ENCODE data around the gene GATB.

The GATB gene

GRCh38 chr4:151797853-151798252 lies 37.0 kb upstream of the GATB start:
- no peak overlapping the region for H3K9ac ChIP-seq (ENCODE audit: low read depth, low read length)
- H3K36me3 ChIP-seq (ENCODE audit: insufficient read depth, low read length), result no peaks in the 10 kb centered on the region
- H3K4me1 ChIP-seq (ENCODE audit: insufficient read depth, low read length), result peaks cover 17% of the 10 kb centered on the region
- no peaks in the 10 kb centered on the region for H3K9me3 ChIP-seq (ENCODE audit: control insufficient read depth, insufficient read depth, low read length)

- Histone ChIP-seq H3K36me3 (ENCODE audit: insufficient read depth, low read length) (no peaks in the 10 kb centered on the region), H3K4me1 (ENCODE audit: insufficient read depth, low read length) (peaks cover 17% of the 10 kb centered on the region), H3K9me3 (ENCODE audit: control insufficient read depth, insufficient read depth, low read length) (no peaks in the 10 kb centered on the region), H3K9ac (ENCODE audit: low read depth, low read length) (no peak overlapping the region)
Measured at GRCh38 chr4:151797131-151797530, 36.3 kb upstream of the GATB start.

- Histone ChIP-seq H3K9ac (ENCODE audit: low read depth, low read length) (no peak overlapping the region), H3K9me3 (ENCODE audit: control insufficient read depth, insufficient read depth, low read length) (no peaks in the 10 kb centered on the region)
Measured at GRCh38 chr4:151796106-151796505, 35.3 kb upstream of the GATB start.

GRCh38 chr4:151792995-151793394 lies 32.2 kb upstream of the GATB start:
- H3K4me1 ChIP-seq (ENCODE audit: insufficient read depth, low read length), result peaks cover 4% of the 10 kb centered on the region; the same call in 1 of the 2 replicates
- no peak overlapping the region for H3K9ac ChIP-seq (ENCODE audit: low read depth, low read length)
- H3K9me3 ChIP-seq (ENCODE audit: control insufficient read depth, insufficient read depth, low read length), result no peaks in the 10 kb centered on the region
- H3K36me3 ChIP-seq (ENCODE audit: insufficient read depth, low read length), result no peaks in the 10 kb centered on the region

More at GRCh38 chr4:151796106-151796505, 35.3 kb upstream of the GATB start:
- H3K36me3 ChIP-seq (ENCODE audit: insufficient read depth, low read length), result no peaks in the 10 kb centered on the region
- peaks cover 17% of the 10 kb centered on the region for H3K4me1 ChIP-seq (ENCODE audit: insufficient read depth, low read length)

GRCh38 chr4:151792530-151792929 lies 31.7 kb upstream of the GATB start:
- H3K9me3 ChIP-seq (ENCODE audit: control insufficient read depth, insufficient read depth, low read length), result no peaks in the 10 kb centered on the region
- H3K4me1 ChIP-seq (ENCODE audit: insufficient read depth, low read length), result peaks cover 4% of the 10 kb centered on the region; the same call in 1 of the 2 replicates
- H3K9ac ChIP-seq (ENCODE audit: low read depth, low read length), result no peak overlapping the region
- no peaks in the 10 kb centered on the region for H3K36me3 ChIP-seq (ENCODE audit: insufficient read depth, low read length)

GRCh38 chr4:151788021-151788420 lies 27.2 kb upstream of the GATB start:
- H3K9me3 ChIP-seq (ENCODE audit: control insufficient read depth, insufficient read depth, low read length), result no peaks in the 10 kb centered on the region
- no peaks in the 10 kb centered on the region for H3K36me3 ChIP-seq (ENCODE audit: insufficient read depth, low read length)
- peaks cover 4% of the 10 kb centered on the region; the same call in 1 of the 2 replicates for H3K4me1 ChIP-seq (ENCODE audit: insufficient read depth, low read length)
- no peak overlapping the region for H3K9ac ChIP-seq (ENCODE audit: low read depth, low read length)

GRCh38 chr4:151786158-151786495 lies 25.3 kb upstream of the GATB start:
- Histone ChIP-seq H3K4me1 (ENCODE audit: insufficient read depth, low read length) (peaks cover 4% of the 10 kb centered on the region; the same call in 1 of the 2 replicates), H3K36me3 (ENCODE audit: insufficient read depth, low read length) (no peaks in the 10 kb centered on the region), H3K9ac (ENCODE audit: low read depth, low read length) (no peak overlapping the region), H3K9me3 (ENCODE audit: control insufficient read depth, insufficient read depth, low read length) (no peaks in the 10 kb centered on the region)

- Histone ChIP-seq H3K9me3 (ENCODE audit: control insufficient read depth, insufficient read depth, low read length) (no peaks in the 10 kb centered on the region), H3K36me3 (ENCODE audit: insufficient read depth, low read length) (no peaks in the 10 kb centered on the region), H3K4me1 (ENCODE audit: insufficient read depth, low read length) (peaks cover 4% of the 10 kb centered on the region; the same call in 1 of the 2 replicates), H3K9ac (ENCODE audit: low read depth, low read length) (no peak overlapping the region)
Measured at GRCh38 chr4:151785484-151786157, 24.8 kb upstream of the GATB start.

- no peaks in the 10 kb centered on the region for H3K36me3 ChIP-seq (ENCODE audit: insufficient read depth, low read length)
- no peaks in the 10 kb centered on the region for H3K9me3 ChIP-seq (ENCODE audit: control insufficient read depth, insufficient read depth, low read length)
- H3K9ac ChIP-seq (ENCODE audit: low read depth, low read length), result no peak overlapping the region
- peaks cover 3% of the 10 kb centered on the region; the same call in 1 of the 2 replicates for H3K4me1 ChIP-seq (ENCODE audit: insufficient read depth, low read length)
Measured at GRCh38 chr4:151784706-151785105, 23.9 kb upstream of the GATB start.

GRCh38 chr4:151783867-151784266 lies 23.1 kb upstream of the GATB start:
- Histone ChIP-seq H3K9me3 (ENCODE audit: control insufficient read depth, insufficient read depth, low read length) (no peaks in the 10 kb centered on the region), H3K9ac (ENCODE audit: low read depth, low read length) (no peak overlapping the region), H3K36me3 (ENCODE audit: insufficient read depth, low read length) (no peaks in the 10 kb centered on the region), H3K4me1 (ENCODE audit: insufficient read depth, low read length) (no peaks in the 10 kb centered on the region; the same call in 1 of the 2 replicates)

- H3K9ac ChIP-seq (ENCODE audit: low read depth, low read length), result no peak overlapping the region
- no peaks in the 10 kb centered on the region for H3K9me3 ChIP-seq (ENCODE audit: control insufficient read depth, insufficient read depth, low read length)
- no peaks in the 10 kb centered on the region; the same call in 1 of the 2 replicates for H3K4me1 ChIP-seq (ENCODE audit: insufficient read depth, low read length)
- no peaks in the 10 kb centered on the region for H3K36me3 ChIP-seq (ENCODE audit: insufficient read depth, low read length)
Measured at GRCh38 chr4:151782296-151782695, 21.5 kb upstream of the GATB start.

- Histone ChIP-seq H3K4me1 (ENCODE audit: insufficient read depth, low read length) (no peaks in the 10 kb centered on the region; the same call in 1 of the 2 replicates), H3K36me3 (ENCODE audit: insufficient read depth, low read length) (no peaks in the 10 kb centered on the region), H3K9ac (ENCODE audit: low read depth, low read length) (no peak overlapping the region), H3K9me3 (ENCODE audit: control insufficient read depth, insufficient read depth, low read length) (no peaks in the 10 kb centered on the region)
Measured at GRCh38 chr4:151781026-151781425, 20.2 kb upstream of the GATB start.

- Histone ChIP-seq H3K9ac (ENCODE audit: low read depth, low read length) (no peak overlapping the region), H3K4me1 (ENCODE audit: insufficient read depth, low read length) (no peaks in the 10 kb centered on the region), H3K36me3 (ENCODE audit: insufficient read depth, low read length) (no peaks in the 10 kb centered on the region), H3K9me3 (ENCODE audit: control insufficient read depth, insufficient read depth, low read length) (peaks cover 2% of the 10 kb centered on the region; the same call in 1 of the 2 replicates)
Measured at GRCh38 chr4:151777471-151777870, 16.7 kb upstream of the GATB start.

- H3K4me1 ChIP-seq (ENCODE audit: insufficient read depth, low read length), result no peaks in the 10 kb centered on the region
- H3K9me3 ChIP-seq (ENCODE audit: control insufficient read depth, insufficient read depth, low read length), result peaks cover 2% of the 10 kb centered on the region; the same call in 1 of the 2 replicates
- H3K9ac ChIP-seq (ENCODE audit: low read depth, low read length), result no peak overlapping the region
- H3K36me3 ChIP-seq (ENCODE audit: insufficient read depth, low read length), result no peaks in the 10 kb centered on the region
Measured at GRCh38 chr4:151774324-151774723, 13.5 kb upstream of the GATB start.

- Histone ChIP-seq H3K9me3 (ENCODE audit: control insufficient read depth, insufficient read depth, low read length) (peaks cover 2% of the 10 kb centered on the region; the same call in 1 of the 2 replicates), H3K36me3 (ENCODE audit: insufficient read depth, low read length) (no peaks in the 10 kb centered on the region), H3K4me1 (ENCODE audit: insufficient read depth, low read length) (no peaks in the 10 kb centered on the region), H3K9ac (ENCODE audit: low read depth, low read length) (no peak overlapping the region)
Measured at GRCh38 chr4:151772274-151772673, 11.5 kb upstream of the GATB start.
